Body of pancreas (tissue), 4 donors: ENCODE results near the gene TMEM123.

ENCODE experiments used
- POLR2A ChIP-seq, 3 donors: fragments of 450-650 bp; IDR thresholded peaks; one replicate each; pipeline ENCODE4 v1.6.1; 2016; ENCODE audit warnings: antibody characterized with exemption in 3 of 3, mild to moderate bottlenecking in 2 of 3
- TF ChIP-seq, protein P1 (sequence below), 7 experiments: fragments of 450-650 bp in 4 of 7; fragments of 200-600 bp in 3 of 7; sonication (generic) in 3 of 7; IDR thresholded peaks; one replicate each; pipeline ENCODE4 v1.5.1; 2016 to 2019; ENCODE audit warnings: antibody characterized with exemption in 7 of 7

DNA sequence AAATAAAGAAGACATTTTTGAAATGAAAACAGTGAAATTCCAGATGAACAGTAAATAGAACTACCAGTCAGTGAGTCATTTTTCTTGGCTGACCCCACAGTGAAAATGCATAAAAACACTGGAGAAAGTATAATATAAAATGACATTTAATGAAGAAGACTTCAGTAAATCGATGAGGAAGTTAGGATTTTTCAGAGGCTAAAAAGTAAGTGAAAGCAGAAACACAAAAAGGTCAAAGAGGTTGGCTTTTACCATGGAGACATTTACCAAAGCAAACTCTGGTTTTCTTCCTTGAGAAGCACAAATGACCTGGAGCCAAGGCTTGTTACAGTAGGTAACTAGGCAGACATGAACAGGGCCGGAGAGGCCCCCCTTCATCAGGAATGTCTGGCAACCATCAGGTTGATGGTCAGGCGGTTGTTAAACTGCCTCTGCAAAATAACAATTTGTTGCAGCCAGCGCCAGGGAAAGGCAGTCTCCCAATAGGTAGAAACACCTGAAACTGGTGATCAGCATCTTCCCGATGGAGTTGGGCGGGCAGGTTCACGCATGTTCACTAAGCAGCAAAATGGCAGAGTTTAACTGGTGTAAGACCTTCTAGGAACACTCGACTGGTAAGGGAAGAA, 16.7 kb upstream of the TMEM123 start:
- TF ChIP-seq, protein P1, sequence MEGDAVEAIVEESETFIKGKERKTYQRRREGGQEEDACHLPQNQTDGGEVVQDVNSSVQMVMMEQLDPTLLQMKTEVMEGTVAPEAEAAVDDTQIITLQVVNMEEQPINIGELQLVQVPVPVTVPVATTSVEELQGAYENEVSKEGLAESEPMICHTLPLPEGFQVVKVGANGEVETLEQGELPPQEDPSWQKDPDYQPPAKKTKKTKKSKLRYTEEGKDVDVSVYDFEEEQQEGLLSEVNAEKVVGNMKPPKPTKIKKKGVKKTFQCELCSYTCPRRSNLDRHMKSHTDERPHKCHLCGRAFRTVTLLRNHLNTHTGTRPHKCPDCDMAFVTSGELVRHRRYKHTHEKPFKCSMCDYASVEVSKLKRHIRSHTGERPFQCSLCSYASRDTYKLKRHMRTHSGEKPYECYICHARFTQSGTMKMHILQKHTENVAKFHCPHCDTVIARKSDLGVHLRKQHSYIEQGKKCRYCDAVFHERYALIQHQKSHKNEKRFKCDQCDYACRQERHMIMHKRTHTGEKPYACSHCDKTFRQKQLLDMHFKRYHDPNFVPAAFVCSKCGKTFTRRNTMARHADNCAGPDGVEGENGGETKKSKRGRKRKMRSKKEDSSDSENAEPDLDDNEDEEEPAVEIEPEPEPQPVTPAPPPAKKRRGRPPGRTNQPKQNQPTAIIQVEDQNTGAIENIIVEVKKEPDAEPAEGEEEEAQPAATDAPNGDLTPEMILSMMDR (IDR thresholded peaks at IDR 0.05) = no peak
- TF ChIP-seq POLR2A (IDR thresholded peaks at IDR 0.05) = no peak
